NCI-H146 treated with DMSO at 0.1 percent for 48 hours (cell line): ENCODE data around the gene CHRM5.
"Not testable (repeated sequence)": the region's sequence is repeated elsewhere in the genome, so short reads cannot be mapped to it uniquely, and the experiment has no call there.

Experiments used
- DNase-seq: peaks from one replicate; lab custom pipeline; 2025; ENCODE audit not compliant: unreplicated experiment; lab: John Stamatoyannopoulos, UW

CHRM5 gene

GRCh38 chr15:34038871-34039789 lies 70.8 kb downstream of the CHRM5 start, which contains the start of gene AVEN:
Gene AVEN, minus strand, starts transcription at chr15:34039204. Its CDS starts 158 bp downstream, at chr15:34039046.
- DNase-seq: peak; percentile 7

GRCh38 chr15:34039790-34040113 lies 71.5 kb downstream of the CHRM5 start:
- DNase-seq: no peak

- no peak for DNase-seq
Measured at GRCh38 chr15:34043391-34043790, 75.1 kb downstream of the CHRM5 start.

- DNase-seq: no peak
Measured at GRCh38 chr15:34043813-34044212, 75.5 kb downstream of the CHRM5 start.

GRCh38 chr15:34046471-34047145 lies 78.3 kb downstream of the CHRM5 start:
- DNase-seq: peak; percentile 32

- DNase-seq: no peak
Measured at GRCh38 chr15:34047893-34048775, 79.8 kb downstream of the CHRM5 start.

- no peak for DNase-seq
Measured at GRCh38 chr15:34049112-34049511, 80.8 kb downstream of the CHRM5 start.

GRCh38 chr15:34050385-34050784 lies 82.1 kb downstream of the CHRM5 start:
- DNase-seq: not testable (repeated sequence)

GRCh38 chr15:34054081-34054707 lies 85.9 kb downstream of the CHRM5 start:
- DNase-seq: no peak

GRCh38 chr15:34055868-34056595 lies 87.7 kb downstream of the CHRM5 start:
- DNase-seq: no peak

- DNase-seq: no peak
Measured at GRCh38 chr15:34056911-34057310, 88.6 kb downstream of the CHRM5 start.

GRCh38 chr15:34059476-34059875 lies 91.2 kb downstream of the CHRM5 start:
- DNase-seq: no peak

GRCh38 chr15:34059946-34060345 lies 91.6 kb downstream of the CHRM5 start:
- DNase-seq: no peak

- DNase-seq: no peak
Measured at GRCh38 chr15:34064438-34064837, 96.1 kb downstream of the CHRM5 start.

- DNase-seq: no peak
Measured at GRCh38 chr15:34065261-34065660, 97.0 kb downstream of the CHRM5 start.

- no peak for DNase-seq
Measured at GRCh38 chr15:34065941-34066340, 97.6 kb downstream of the CHRM5 start.

- no peak for DNase-seq
Measured at GRCh38 chr15:34070003-34070402, 101.7 kb downstream of the CHRM5 start.

GRCh38 chr15:34076785-34077184 lies 108.5 kb downstream of the CHRM5 start:
- DNase-seq: no peak

- DNase-seq: no peak
Measured at GRCh38 chr15:34078900-34079299, 110.6 kb downstream of the CHRM5 start.

GRCh38 chr15:34079904-34080303 lies 111.6 kb downstream of the CHRM5 start:
- DNase-seq: no peak
